ENCODE results near the gene OAF.

The OAF gene

DNA sequence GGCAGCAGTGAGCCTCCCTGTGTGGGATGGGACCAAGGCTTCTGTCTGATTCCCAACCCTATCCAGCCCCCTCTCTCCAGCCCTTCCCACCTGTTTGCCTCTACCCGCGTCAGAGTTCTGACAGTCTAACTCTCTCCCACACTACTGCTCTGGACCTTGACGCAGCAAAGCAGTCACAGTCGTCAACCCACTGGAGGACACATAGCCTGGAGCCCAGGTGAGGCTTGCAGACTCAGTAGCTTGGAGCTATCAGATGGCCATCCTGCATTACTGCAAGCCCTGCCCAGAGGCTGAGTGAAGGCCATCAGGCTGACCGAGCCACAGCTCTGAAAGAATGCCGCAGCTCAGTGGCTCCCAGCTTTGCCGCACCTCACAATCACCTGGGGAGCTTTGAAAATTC is 3.7 kb downstream of the OAF start:
- Histone ChIP-seq H3F3A (ENCODE audit: control insufficient read depth, insufficient read depth) (no peaks in the 10 kb centered on the region), H3K27ac (ENCODE audit: low read depth, low read length) (no peak overlapping the region)

DNA sequence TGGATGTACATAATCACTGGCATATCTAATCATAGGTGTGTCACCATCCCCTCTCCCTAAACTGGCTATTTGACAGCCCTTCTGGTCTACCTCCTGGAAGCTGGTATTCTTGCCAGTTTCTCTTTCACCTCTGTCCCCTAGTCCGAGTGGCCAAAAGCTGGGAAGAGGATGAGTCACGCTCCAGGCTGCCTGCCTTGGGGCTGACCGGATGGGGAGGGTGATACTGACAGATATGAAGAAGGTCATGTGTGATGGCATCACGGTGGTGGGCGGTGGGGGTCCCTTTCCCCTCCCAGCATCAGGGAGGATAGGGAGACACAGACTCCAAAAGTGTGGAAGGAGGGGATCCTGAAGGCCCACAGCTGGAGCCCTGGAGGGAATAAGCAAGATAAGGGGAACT is 4.8 kb downstream of the OAF start:
- no peak overlapping the region for H3K4me2 ChIP-seq (ENCODE audit: low read length)
- no peaks in the 10 kb centered on the region for H4K20me1 ChIP-seq (ENCODE audit: control insufficient read depth, insufficient read depth, low read depth, low read length)
- no peaks in the 10 kb centered on the region for H3K9me3 ChIP-seq (ENCODE audit: control insufficient read depth, insufficient read depth, low read length)
- no peaks in the 10 kb centered on the region for H3K36me3 ChIP-seq (ENCODE audit: control insufficient read depth, low read length)
- H3K4me3 ChIP-seq (ENCODE audit: low read length), result no peak overlapping the region
- no peaks in the 10 kb centered on the region for H3K9me2 ChIP-seq (replicated peaks; ENCODE audit: control insufficient read depth, low read length)
- H3K27me3 ChIP-seq (ENCODE audit: control insufficient read depth, low read length), result peaks cover 22% of the 10 kb centered on the region
- no peaks in the 10 kb centered on the region for H3F3A ChIP-seq (ENCODE audit: control insufficient read depth, insufficient read depth)
- no peaks in the 10 kb centered on the region for H3K79me2 ChIP-seq (ENCODE audit: control insufficient read depth, low read length)
- no peak overlapping the region for H3K27ac ChIP-seq (ENCODE audit: low read depth, low read length)
- TF ChIP-seq, protein P1, sequence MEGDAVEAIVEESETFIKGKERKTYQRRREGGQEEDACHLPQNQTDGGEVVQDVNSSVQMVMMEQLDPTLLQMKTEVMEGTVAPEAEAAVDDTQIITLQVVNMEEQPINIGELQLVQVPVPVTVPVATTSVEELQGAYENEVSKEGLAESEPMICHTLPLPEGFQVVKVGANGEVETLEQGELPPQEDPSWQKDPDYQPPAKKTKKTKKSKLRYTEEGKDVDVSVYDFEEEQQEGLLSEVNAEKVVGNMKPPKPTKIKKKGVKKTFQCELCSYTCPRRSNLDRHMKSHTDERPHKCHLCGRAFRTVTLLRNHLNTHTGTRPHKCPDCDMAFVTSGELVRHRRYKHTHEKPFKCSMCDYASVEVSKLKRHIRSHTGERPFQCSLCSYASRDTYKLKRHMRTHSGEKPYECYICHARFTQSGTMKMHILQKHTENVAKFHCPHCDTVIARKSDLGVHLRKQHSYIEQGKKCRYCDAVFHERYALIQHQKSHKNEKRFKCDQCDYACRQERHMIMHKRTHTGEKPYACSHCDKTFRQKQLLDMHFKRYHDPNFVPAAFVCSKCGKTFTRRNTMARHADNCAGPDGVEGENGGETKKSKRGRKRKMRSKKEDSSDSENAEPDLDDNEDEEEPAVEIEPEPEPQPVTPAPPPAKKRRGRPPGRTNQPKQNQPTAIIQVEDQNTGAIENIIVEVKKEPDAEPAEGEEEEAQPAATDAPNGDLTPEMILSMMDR (IDR thresholded peaks at IDR 0.05; ENCODE audit: low read depth, low read length, poor library complexity, severe bottlenecking), result no peak
- TF ChIP-seq EZH2phosphoT487 (IDR thresholded peaks at IDR 0.05; ENCODE audit: borderline replicate concordance, low read length), result no peak
- peaks cover 6% of the 10 kb centered on the region; the same call in 1 of the 2 replicates for H3K4me1 ChIP-seq (ENCODE audit: control insufficient read depth, low read length)

More for the DNA sequence above, 3.7 kb downstream of the OAF start:
- peaks cover 31% of the 10 kb centered on the region for H3K27me3 ChIP-seq (ENCODE audit: control insufficient read depth, low read length)
- no peak overlapping the region for H3K4me2 ChIP-seq (ENCODE audit: low read length)
- H3K4me1 ChIP-seq (ENCODE audit: control insufficient read depth, low read length), result peaks cover 12% of the 10 kb centered on the region
- no peaks in the 10 kb centered on the region for H4K20me1 ChIP-seq (ENCODE audit: control insufficient read depth, insufficient read depth, low read depth, low read length)
- H3K9me3 ChIP-seq (ENCODE audit: control insufficient read depth, insufficient read depth, low read length), result no peaks in the 10 kb centered on the region
- H3K36me3 ChIP-seq (ENCODE audit: control insufficient read depth, low read length), result no peaks in the 10 kb centered on the region
- TF ChIP-seq, protein P1 (IDR thresholded peaks at IDR 0.05; ENCODE audit: low read depth, low read length, poor library complexity, severe bottlenecking), result no peak
- no peak for TF ChIP-seq EZH2phosphoT487 (IDR thresholded peaks at IDR 0.05; ENCODE audit: borderline replicate concordance, low read length)
- no peaks in the 10 kb centered on the region for H3K79me2 ChIP-seq (ENCODE audit: control insufficient read depth, low read length)
- no peaks in the 10 kb centered on the region for H3K9me2 ChIP-seq (replicated peaks; ENCODE audit: control insufficient read depth, low read length)
- no peak overlapping the region for H3K4me3 ChIP-seq (ENCODE audit: low read length)

DNA sequence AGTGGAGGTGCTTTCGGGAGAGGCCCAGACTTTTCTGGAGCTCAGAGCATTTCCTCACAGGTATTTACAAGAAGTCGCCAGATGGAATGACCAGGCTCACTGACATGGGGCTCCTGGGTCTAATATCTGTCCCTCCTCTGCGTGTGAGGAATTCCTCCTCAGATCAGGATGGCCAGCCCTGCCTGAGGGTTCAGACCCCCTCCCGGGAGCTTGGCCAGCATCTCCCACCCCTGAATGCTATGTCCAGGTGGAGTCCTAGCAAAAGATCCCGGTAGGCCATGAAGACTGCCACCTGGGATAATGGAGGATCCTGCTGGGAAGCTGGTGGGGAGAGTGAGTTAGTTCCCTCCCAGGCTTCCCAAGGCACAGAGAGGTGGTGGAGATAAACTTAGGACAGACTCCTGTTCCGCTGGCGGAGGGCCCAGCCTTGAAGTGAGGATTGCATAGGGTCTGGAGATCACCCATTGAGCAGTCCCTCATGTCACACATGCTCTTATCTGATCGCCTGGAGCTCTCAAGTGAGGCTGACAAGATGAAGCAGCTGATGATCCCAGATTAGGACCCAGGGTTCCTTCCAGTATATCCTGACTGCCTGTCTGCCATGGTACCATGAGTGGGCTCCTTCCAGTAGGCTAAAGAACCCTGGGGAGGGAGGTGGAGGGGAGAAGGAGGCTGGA is 5.7 kb downstream of the OAF start:
- Histone ChIP-seq H3K36me3 (ENCODE audit: control insufficient read depth, low read length) (no peaks in the 10 kb centered on the region), H3K9me2 (replicated peaks; ENCODE audit: control insufficient read depth, low read length) (no peaks in the 10 kb centered on the region), H3K4me3 (ENCODE audit: low read length) (no peak overlapping the region), H3K9me3 (ENCODE audit: control insufficient read depth, insufficient read depth, low read length) (no peaks in the 10 kb centered on the region), H4K20me1 (ENCODE audit: control insufficient read depth, insufficient read depth, low read depth, low read length) (no peaks in the 10 kb centered on the region), H3K79me2 (ENCODE audit: control insufficient read depth, low read length) (no peaks in the 10 kb centered on the region), H3F3A (ENCODE audit: control insufficient read depth, insufficient read depth) (no peaks in the 10 kb centered on the region), H3K27ac (ENCODE audit: low read depth, low read length) (no peak overlapping the region), H3K27me3 (ENCODE audit: control insufficient read depth, low read length) (peaks cover 18% of the 10 kb centered on the region), H3K4me2 (ENCODE audit: low read length) (no peak overlapping the region), H3K4me1 (ENCODE audit: control insufficient read depth, low read length) (peaks cover 2% of the 10 kb centered on the region; the same call in 1 of the 2 replicates)
- TF ChIP-seq EZH2phosphoT487 (IDR thresholded peaks at IDR 0.05; ENCODE audit: borderline replicate concordance, low read length), result no peak
- TF ChIP-seq, protein P1 (IDR thresholded peaks at IDR 0.05; ENCODE audit: low read depth, low read length, poor library complexity, severe bottlenecking), result no peak

Measured in DOHH2 (cell line).